GM12864 (cell line): ENCODE results near the gene ABCG4.

ENCODE experiments used
- DNase-seq: peaks from one replicate; pipeline ENCODE4 v3.0.0-alpha.2; 2011; ENCODE audit warnings: low read depth
- H3K4me3 ChIP-seq: 2 replicates; pipeline ENCODE4 v1.5.1; 2011; ENCODE audit warnings: mild to moderate bottlenecking, low read depth, low read length, control low read depth
- CTCF ChIP-seq: IDR thresholded peaks from 2 replicates; pipeline ENCODE4 v1.5.1; 2011; ENCODE audit warnings: low read depth, mild to moderate bottlenecking, moderate library complexity, low read length, control low read depth, inconsistent platforms; ENCODE audit errors: missing control alignments

ABCG4 gene

GRCh38 chr11:119206511-119207414 is 57.9 kb downstream of the ABCG4 start:
- DNase-seq: no peak
- no peak for TF ChIP-seq CTCF
- peak overlapping the region; percentile 81 for H3K4me3 ChIP-seq

GRCh38 chr11:119207415-119207960 is 58.6 kb downstream of the ABCG4 start:
- TF ChIP-seq CTCF: no peak
- H3K4me3 ChIP-seq: peak overlapping the region; percentile 81
- no peak for DNase-seq

- no peak for DNase-seq
- no peak for TF ChIP-seq CTCF
These were observed 60.3 kb downstream of the ABCG4 start for GRCh38 chr11:119209186-119209585.

GRCh38 chr11:119210050-119210449 is 61.2 kb downstream of the ABCG4 start:
- no peak for TF ChIP-seq CTCF
- no peak for DNase-seq
- no peak overlapping the region for H3K4me3 ChIP-seq

More at GRCh38 chr11:119209186-119209585, 60.3 kb downstream of the ABCG4 start:
- no peak overlapping the region for H3K4me3 ChIP-seq
